HepG2 (cell line): ENCODE results near the gene HCFC1R1. TPM values are rescaled to one million over a fixed set of nuclear protein-coding genes. Genes with fewer than 3 reads are reported as not detected.

Experiments used
- HMG20A ChIP-seq: IDR thresholded peaks from 2 replicates; pipeline ENCODE4 v1.6.1; 2016; ENCODE audit warnings: borderline replicate concordance
- MLLT10 ChIP-seq: sonication (generic); formaldehyde crosslinking; IDR thresholded peaks from 2 replicates; pipeline ENCODE4 v1.4.0; 2020; ENCODE audit warnings: missing genetic modification reagents
- NCOA2 ChIP-seq: sonication (generic); formaldehyde crosslinking; IDR thresholded peaks from 2 replicates; pipeline ENCODE4 v1.8.0; 2022; ENCODE audit warnings: inconsistent platforms
- NFYB ChIP-seq: sonication (generic); formaldehyde crosslinking; IDR thresholded peaks from 2 replicates; pipeline ENCODE4 v1.4.0; 2020; ENCODE audit warnings: missing genetic modification reagents
- PHF21A ChIP-seq: sonication (generic); formaldehyde crosslinking; IDR thresholded peaks from 2 replicates; pipeline ENCODE4 v1.5.0; 2020; ENCODE audit warnings: mild to moderate bottlenecking, missing genetic modification reagents
- PRMT3 ChIP-seq: sonication (generic); formaldehyde crosslinking; IDR thresholded peaks from 2 replicates; pipeline ENCODE4 v1.8.1; 2022; ENCODE audit warnings: low read depth, mild to moderate bottlenecking, moderate library complexity, missing genetic modification reagents, borderline replicate concordance
- RFX3 ChIP-seq: IDR thresholded peaks from 2 replicates; pipeline ENCODE4 v1.6.1; 2016; ENCODE audit warnings: missing biosample characterization, missing genetic modification reagents
- SOX6 ChIP-seq, 2 experiments: fragments of 450-650 bp in 1 of 2; sonication (generic) in 1 of 2; formaldehyde crosslinking in 1 of 2; IDR thresholded peaks; 2 replicates each; pipeline versions ENCODE4 v1.4.0 to v1.6.1; 2017 to 2020; ENCODE audit warnings: antibody characterized with exemption in 1 of 2, mild to moderate bottlenecking in 1 of 2, missing genetic modification reagents in 1 of 2
- SP5 ChIP-seq: IDR thresholded peaks from 2 replicates; pipeline ENCODE4 v1.6.1; 2016; ENCODE audit warnings: low read depth, borderline replicate concordance
- ZBTB38 ChIP-seq: sonication (generic); formaldehyde crosslinking; IDR thresholded peaks from 2 replicates; pipeline ENCODE4 v1.5.1; 2020; ENCODE audit warnings: mild to moderate bottlenecking, missing genetic modification reagents
- ZBTB7A ChIP-seq: sonication (generic); formaldehyde crosslinking; IDR thresholded peaks from 2 replicates; pipeline ENCODE4 v1.8.0; 2022; ENCODE audit warnings: mild to moderate bottlenecking, missing genetic modification reagents
- ZFY ChIP-seq: sonication (generic); formaldehyde crosslinking; IDR thresholded peaks from 2 replicates; pipeline ENCODE4 v1.4.0; 2020; ENCODE audit warnings: missing genetic modification reagents
- ZMYM4 ChIP-seq: sonication (generic); formaldehyde crosslinking; IDR thresholded peaks from 2 replicates; pipeline ENCODE4 v1.8.1; 2023; ENCODE audit warnings: mild to moderate bottlenecking, missing genetic modification reagents
- ZNF143 ChIP-seq: sonication (generic); formaldehyde crosslinking; IDR thresholded peaks from 2 replicates; pipeline ENCODE4 v1.4.0; 2020; ENCODE audit warnings: missing genetic modification reagents
- ZNF30 ChIP-seq: sonication (generic); formaldehyde crosslinking; IDR thresholded peaks from 2 replicates; pipeline ENCODE4 v1.5.0; 2020; ENCODE audit warnings: mild to moderate bottlenecking, missing genetic modification reagents
- ZNF446 ChIP-seq: sonication (generic); formaldehyde crosslinking; IDR thresholded peaks from 2 replicates; pipeline ENCODE4 v1.5.0; 2020; ENCODE audit warnings: mild to moderate bottlenecking, missing genetic modification reagents
- ZNF570 ChIP-seq: sonication (generic); formaldehyde crosslinking; IDR thresholded peaks from 2 replicates; pipeline ENCODE4 v1.4.0; 2020; ENCODE audit warnings: mild to moderate bottlenecking, missing genetic modification reagents, borderline replicate concordance
- ZNF768 ChIP-seq: sonication (generic); formaldehyde crosslinking; IDR thresholded peaks from 2 replicates; pipeline ENCODE4 v1.4.0; 2020; ENCODE audit warnings: missing genetic modification reagents
- polyA plus RNA-seq, 8 experiments: library from polyadenylated mRNA; depleted of rRNA in 3 of 8; stranded (reverse) in 7 of 8; unstranded in 1 of 8; fragments of >200 nt; fragmentation: Illumina TruSeq in 4 of 8; extraction: Trizol in 4 of 8; gene quantifications; 2 replicates each; pipeline versions ENCODE4 v1.2.1 to v1.2.3, GENCODE V29; 2011 to 2016; ENCODE audit warnings: low read depth in 4 of 8, missing spikeins in 1 of 8, mixed read lengths in 1 of 8; ENCODE audit not compliant: insufficient read depth in 1 of 8
- total RNA-seq, 5 experiments: library from RNA; depleted of rRNA; stranded (reverse); fragments of >200 nt; fragmentation: Illumina TruSeq; extraction: Trizol; gene quantifications; 2 replicates each; pipeline ENCODE4 v1.2.3, GENCODE V29; 2016; ENCODE audit warnings: low read depth in 1 of 5
- TF ChIP-seq, protein P1 (sequence below): sonication (generic); formaldehyde crosslinking; IDR thresholded peaks from 2 replicates; pipeline ENCODE4 v1.8.0; 2022; ENCODE audit warnings: mild to moderate bottlenecking, missing genetic modification reagents, moderate library complexity
- TF ChIP-seq, protein P2 (sequence below): sonication (generic); formaldehyde crosslinking; IDR thresholded peaks from 2 replicates; pipeline ENCODE4 v1.5.0; 2020; ENCODE audit warnings: mild to moderate bottlenecking, missing genetic modification reagents
- TF ChIP-seq, protein P3 (sequence below): IDR thresholded peaks from 2 replicates; pipeline ENCODE4 v1.6.1; 2016
- TF ChIP-seq, protein P4 (sequence below): sonication (generic); formaldehyde crosslinking; IDR thresholded peaks from 2 replicates; pipeline ENCODE4 v1.4.0; 2020; ENCODE audit warnings: missing genetic modification reagents

HCFC1R1 gene
- total and polyA plus RNA-seq, 2 of the 13 experiments (the other 11 are each of a cell fraction or from before 2014, with no cell fraction given) = 13.8 to 16.1 TPM

DNA sequence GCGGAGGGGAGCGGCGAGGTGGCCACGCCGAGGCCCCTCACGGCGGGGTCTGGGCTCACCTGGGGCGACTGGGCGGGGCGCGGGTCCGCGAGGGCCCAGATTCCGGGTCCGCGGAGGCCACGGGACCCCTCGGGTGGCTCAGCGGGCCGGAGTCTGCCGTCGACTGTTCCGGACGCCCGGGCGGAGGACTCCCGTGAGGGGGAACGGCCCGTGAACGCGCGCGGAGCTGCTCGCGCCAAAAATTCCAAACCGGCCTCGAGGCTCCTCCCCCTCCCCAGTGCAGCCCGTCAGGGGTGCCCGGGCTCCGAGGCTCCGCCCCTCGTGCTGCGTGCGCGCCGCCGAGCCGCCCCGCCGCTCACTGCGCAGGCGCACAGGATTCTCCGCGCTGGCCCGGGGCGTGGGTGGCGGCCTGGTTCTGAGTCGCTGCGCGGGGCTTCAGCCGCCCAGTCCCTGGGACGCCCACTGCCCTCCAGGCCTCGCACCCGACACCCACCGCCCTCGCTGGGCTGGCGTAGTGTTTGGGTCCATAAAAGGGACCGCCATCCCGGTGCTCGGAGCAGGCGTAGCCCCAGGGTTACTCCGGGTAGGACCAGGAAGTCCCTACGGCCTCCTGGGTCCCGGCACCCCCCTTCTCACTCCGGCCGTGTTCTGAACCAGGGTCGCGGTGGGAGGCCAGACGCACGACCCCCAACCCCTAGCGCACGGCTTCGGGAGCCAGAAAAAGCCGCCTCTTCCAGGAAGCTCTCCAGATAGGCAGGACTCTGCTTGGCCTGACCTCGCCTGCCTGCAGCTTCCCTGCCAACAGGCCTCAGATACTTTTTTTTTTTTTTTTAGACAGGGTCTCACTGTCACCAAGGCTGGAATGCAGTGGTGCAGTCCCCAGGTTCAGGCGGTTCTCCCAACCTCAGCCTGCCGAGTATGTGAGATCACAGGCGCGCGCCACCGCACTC, 43.2 kb downstream of the HCFC1R1 start, which contains the start of gene PKMYT1 (continued):
- TF ChIP-seq, protein P1, sequence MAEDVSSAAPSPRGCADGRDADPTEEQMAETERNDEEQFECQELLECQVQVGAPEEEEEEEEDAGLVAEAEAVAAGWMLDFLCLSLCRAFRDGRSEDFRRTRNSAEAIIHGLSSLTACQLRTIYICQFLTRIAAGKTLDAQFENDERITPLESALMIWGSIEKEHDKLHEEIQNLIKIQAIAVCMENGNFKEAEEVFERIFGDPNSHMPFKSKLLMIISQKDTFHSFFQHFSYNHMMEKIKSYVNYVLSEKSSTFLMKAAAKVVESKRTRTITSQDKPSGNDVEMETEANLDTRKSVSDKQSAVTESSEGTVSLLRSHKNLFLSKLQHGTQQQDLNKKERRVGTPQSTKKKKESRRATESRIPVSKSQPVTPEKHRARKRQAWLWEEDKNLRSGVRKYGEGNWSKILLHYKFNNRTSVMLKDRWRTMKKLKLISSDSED (CRISPR knock-in tag) = no peak
- TF ChIP-seq NCOA2 (CRISPR knock-in tag) (no peak; the same call in 1 of the 2 replicates), ZNF570 (CRISPR knock-in tag) (no peak), NFYB (peak; percentile 63), MLLT10 (CRISPR knock-in tag) (no peak), ZMYM4 (CRISPR knock-in tag) (peak; percentile 13; the same call in 1 of the 2 replicates), SOX6 (IDR thresholded peaks at IDR 0.05) (no peak), SOX6 (CRISPR knock-in tag; IDR thresholded peaks at IDR 0.05) (no peak; the same call in 1 of the 2 replicates), PHF21A (CRISPR knock-in tag) (no peak), ZBTB38 (CRISPR knock-in tag) (peak; percentile 55; the same call in 1 of the 2 replicates), ZNF143 (CRISPR knock-in tag) (peak; percentile 44; the same call in 1 of the 2 replicates), PRMT3 (CRISPR knock-in tag) (no peak), ZBTB7A (CRISPR knock-in tag) (peak; percentile 77; the same call in 1 of the 2 replicates), ZNF30 (CRISPR knock-in tag) (0 out of 2 replicates have a peak, but pooled peaks have one; percentile 35), HMG20A (CRISPR knock-in tag) (no peak), ZNF768 (CRISPR knock-in tag) (no peak; the same call in 1 of the 2 replicates), ZFY (peak; percentile 95), SP5 (CRISPR knock-in tag) (no peak), ZNF446 (CRISPR knock-in tag) (no peak; the same call in 1 of the 2 replicates), RFX3 (CRISPR knock-in tag) (no peak)
- TF ChIP-seq, protein P2, sequence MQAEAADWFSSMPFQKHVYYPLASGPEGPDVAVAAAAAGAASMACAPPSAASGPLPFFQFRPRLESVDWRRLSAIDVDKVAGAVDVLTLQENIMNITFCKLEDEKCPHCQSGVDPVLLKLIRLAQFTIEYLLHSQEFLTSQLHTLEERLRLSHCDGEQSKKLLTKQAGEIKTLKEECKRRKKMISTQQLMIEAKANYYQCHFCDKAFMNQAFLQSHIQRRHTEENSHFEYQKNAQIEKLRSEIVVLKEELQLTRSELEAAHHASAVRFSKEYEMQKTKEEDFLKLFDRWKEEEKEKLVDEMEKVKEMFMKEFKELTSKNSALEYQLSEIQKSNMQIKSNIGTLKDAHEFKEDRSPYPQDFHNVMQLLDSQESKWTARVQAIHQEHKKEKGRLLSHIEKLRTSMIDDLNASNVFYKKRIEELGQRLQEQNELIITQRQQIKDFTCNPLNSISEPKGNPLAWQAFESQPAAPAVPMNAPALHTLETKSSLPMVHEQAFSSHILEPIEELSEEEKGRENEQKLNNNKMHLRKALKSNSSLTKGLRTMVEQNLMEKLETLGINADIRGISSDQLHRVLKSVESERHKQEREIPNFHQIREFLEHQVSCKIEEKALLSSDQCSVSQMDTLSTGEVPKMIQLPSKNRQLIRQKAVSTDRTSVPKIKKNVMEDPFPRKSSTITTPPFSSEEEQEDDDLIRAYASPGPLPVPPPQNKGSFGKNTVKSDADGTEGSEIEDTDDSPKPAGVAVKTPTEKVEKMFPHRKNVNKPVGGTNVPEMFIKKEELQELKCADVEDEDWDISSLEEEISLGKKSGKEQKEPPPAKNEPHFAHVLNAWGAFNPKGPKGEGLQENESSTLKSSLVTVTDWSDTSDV (CRISPR knock-in tag) = no peak
- TF ChIP-seq, protein P3, sequence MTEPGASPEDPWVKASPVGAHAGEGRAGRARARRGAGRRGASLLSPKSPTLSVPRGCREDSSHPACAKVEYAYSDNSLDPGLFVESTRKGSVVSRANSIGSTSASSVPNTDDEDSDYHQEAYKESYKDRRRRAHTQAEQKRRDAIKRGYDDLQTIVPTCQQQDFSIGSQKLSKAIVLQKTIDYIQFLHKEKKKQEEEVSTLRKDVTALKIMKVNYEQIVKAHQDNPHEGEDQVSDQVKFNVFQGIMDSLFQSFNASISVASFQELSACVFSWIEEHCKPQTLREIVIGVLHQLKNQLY (CRISPR knock-in tag) = no peak
- TF ChIP-seq, protein P4, sequence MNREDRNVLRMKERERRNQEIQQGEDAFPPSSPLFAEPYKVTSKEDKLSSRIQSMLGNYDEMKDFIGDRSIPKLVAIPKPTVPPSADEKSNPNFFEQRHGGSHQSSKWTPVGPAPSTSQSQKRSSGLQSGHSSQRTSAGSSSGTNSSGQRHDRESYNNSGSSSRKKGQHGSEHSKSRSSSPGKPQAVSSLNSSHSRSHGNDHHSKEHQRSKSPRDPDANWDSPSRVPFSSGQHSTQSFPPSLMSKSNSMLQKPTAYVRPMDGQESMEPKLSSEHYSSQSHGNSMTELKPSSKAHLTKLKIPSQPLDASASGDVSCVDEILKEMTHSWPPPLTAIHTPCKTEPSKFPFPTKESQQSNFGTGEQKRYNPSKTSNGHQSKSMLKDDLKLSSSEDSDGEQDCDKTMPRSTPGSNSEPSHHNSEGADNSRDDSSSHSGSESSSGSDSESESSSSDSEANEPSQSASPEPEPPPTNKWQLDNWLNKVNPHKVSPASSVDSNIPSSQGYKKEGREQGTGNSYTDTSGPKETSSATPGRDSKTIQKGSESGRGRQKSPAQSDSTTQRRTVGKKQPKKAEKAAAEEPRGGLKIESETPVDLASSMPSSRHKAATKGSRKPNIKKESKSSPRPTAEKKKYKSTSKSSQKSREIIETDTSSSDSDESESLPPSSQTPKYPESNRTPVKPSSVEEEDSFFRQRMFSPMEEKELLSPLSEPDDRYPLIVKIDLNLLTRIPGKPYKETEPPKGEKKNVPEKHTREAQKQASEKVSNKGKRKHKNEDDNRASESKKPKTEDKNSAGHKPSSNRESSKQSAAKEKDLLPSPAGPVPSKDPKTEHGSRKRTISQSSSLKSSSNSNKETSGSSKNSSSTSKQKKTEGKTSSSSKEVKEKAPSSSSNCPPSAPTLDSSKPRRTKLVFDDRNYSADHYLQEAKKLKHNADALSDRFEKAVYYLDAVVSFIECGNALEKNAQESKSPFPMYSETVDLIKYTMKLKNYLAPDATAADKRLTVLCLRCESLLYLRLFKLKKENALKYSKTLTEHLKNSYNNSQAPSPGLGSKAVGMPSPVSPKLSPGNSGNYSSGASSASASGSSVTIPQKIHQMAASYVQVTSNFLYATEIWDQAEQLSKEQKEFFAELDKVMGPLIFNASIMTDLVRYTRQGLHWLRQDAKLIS (CRISPR knock-in tag) = no peak
